Heart left ventricle (tissue), 13 donors: ENCODE measurements around the gene TMBIM6.

ENCODE experiments used
- CTCF ChIP-seq, 12 donors: fragments of 200-600 bp; sonication (generic) in 4 of 12; IDR thresholded peaks; one replicate each; pipeline versions ENCODE4 v1.5.0 to v1.8.0; 2018 to 2022; ENCODE audit warnings: antibody characterized with exemption in 12 of 12, mild to moderate bottlenecking in 5 of 12
- POLR2A ChIP-seq, 2 donors: fragments of 450-650 bp; IDR thresholded peaks; one replicate each; pipeline ENCODE4 v1.6.1; 2017; ENCODE audit warnings: antibody characterized with exemption in 2 of 2, mild to moderate bottlenecking in 2 of 2, moderate library complexity in 2 of 2
- donor health status: ischemic (EF 13 %, LVEDD 7.1; RV severe dilation, severe dysfunction).
- donor health status: DM: no; HTN: yes; CAD: no.
- donor health status: DM: no; HTN: no; CAD: no.
- donor health status: ischemic (EF 25% LVEDD 6.9; RV normal size, moderate dysfunction).
- donor health status: ischemic (EF 25% LVEDD 5.7; RV mildly dilated, moderate dysfunction).
- donor health status: ischemic (EF 35%, LVEDD 5.7; RV mildly dilated, moderate dysfunction).
- donor health status: nonischemic (EF 11% LVEDD 7.7; RV severe dilation, severe dysfunction).
- donor health status: DM: yes; HTN: yes; CAD: no.
- donor health status: PGD.
- donor health status: ischemic (EF 29% LVEDD 5.4; RV normal size, mild dysfunction).
- donor health status: nonischemic (EF 23%, LVEDD 6.1; RV moderate dilation, normal function).

- TF ChIP-seq CTCF (IDR thresholded peaks at IDR 0.05) (no peak), POLR2A (IDR thresholded peaks at IDR 0.05) (no peak)
These were observed 9.6 kb downstream of the TMBIM6 start for GRCh38 chr12:49750996-49751393.
